Stimulated activated naive CD4-positive, alpha-beta T cell treated with Interleukin-2 at 50 U/mL for 16 hours (primary cell): ENCODE results near the gene CD52.
"Not testable (repeated sequence)": the region's sequence is repeated elsewhere in the genome, so short reads cannot be mapped to it uniquely, and the experiment has no call there.

ENCODE experiments used
- DNase-seq: peaks from one replicate; lab custom pipeline; 2025; lab: John Stamatoyannopoulos, UW

CD52 gene

DNA sequence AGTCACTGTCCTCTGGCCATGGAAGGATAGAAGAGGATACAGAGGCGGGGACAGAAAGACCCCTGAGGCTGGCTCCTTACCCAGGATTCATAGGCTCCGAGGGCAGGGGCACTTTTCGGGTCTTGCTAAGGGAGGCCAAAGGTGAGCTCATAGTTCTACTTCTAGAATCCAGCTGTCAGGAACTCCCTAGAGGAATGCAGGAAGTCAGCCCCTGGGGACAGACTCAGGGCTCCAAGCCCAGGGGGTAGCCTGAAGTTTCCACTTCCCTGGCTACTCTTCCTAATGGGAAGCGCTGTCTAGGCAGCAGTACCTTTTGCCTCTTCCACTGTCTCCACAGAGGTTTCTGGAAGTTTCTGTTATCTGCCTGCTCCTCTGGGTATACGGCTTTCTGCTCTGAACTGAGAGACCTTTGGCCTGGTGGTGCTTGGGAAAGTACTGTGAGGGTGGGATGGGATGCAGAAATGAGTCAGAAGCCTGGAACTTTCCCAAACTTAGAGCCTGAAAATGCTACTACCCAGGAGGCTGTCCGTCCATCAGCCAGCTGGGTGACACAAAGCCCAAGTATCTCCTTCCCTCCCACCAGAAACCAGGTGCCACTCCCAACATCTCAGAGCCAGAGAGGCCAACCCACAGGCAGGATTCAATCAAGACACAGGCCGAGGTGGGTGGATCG lies 14.9 kb upstream of the CD52 start:
- no peak for DNase-seq

- DNase-seq, result no peak
These were observed 12.0 kb upstream of the CD52 start for GRCh38 chr1:26305667-26306289.

DNA sequence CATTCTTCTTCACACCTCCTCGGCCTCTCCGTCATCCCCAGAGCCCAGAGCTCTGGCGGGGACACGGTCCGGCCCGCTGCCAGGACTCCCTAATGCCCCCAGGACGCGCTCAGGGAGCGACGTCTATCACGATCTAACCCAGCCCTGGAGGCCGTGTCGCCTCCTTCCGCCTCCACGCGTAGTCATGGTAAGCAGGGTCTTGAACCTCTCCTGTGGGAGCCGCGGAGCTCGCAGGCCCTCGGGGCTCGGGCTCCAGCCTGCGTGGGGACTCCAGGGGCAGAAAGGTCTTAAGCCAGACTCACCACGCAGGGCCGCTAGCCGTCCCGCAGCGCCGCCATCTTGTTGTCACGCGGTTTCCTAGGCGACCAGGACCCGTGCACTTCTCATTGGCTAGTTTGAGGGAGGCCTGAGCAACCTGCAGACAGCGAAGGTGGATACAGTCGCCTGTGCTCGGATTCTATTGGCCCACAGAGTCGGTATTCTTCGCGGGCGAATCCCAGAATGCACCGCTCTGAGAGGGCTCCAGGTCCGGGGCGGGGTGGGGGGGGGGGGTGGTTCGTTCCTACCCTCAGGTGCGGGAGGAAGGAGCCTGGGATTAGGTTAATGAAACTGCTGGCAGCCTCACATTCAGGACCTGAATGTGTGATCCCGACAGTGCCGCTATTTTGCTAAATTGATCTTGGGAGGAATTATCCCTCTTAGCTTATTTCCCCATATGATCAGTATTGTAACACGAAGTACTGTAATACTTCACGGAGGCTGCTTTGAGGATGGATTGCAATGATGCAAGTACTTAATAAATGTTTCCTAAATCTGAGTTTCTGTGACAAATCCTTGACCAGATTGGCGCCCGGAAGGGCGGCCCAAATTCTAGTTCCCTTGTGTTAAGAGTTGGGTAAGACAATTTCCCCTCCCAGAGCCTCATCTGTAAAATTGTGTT lies 11.2 kb upstream of the CD52 start, which contains the start of gene UBXN11:
TSS of gene UBXN11 (minus strand) at position 347 of the 940 bp plus-strand sequence. CDS start 3,753 bp downstream, outside the sequence.
- peak; percentile 93 for DNase-seq

GRCh38 chr1:26307363-26307781 lies 10.4 kb upstream of the CD52 start:
- no peak for DNase-seq

DNA sequence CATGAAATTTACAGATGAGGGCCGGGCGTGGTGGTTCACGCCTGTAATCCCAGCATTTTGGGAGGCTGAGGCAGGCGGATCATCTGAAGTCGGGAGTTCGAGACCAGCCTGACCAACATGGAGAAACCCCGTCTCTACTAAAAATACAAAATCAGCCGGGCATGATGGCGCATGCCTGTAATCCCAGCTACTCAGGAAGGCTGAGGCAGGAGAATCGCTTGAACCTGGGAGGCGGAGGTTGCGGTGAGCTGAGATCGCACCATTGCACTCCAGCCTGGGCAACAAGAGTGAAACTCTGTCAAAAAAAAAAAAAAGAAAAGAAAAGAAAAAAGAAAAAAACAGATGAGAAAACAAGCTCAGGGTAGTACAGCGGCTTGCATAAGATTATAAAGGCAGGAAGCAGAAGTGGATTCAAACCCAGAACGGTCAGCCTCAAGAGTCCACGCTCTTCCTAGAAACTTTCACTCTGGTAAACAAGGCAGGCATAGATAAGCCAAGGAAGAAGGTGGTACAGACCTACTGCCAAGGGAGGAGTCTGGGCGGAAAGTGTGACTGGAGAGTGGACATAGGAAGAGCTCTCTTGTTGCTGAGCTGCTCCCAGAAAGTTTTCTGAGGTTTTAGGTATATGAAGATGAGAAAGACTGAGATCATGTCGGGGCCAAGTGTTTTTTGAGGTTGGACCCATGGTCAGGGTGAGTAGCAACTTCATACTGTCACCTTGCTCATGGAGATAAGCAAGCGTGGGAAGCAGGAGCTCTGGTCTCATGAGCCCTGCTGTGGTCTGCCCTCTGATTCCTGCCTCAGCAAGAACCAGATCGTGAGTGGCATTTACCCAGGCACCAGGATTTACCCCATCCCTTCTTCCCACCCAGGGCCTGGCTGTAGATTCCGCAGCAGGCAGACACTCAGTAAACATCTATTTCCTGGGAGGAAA lies 9.5 kb upstream of the CD52 start:
- DNase-seq, result not testable (repeated sequence)

GRCh38 chr1:26314501-26314900 lies 3.3 kb upstream of the CD52 start:
- DNase-seq, result no peak

GRCh38 chr1:26315874-26316850 lies 1.6 kb upstream of the CD52 start:
- DNase-seq, result no peak

DNA sequence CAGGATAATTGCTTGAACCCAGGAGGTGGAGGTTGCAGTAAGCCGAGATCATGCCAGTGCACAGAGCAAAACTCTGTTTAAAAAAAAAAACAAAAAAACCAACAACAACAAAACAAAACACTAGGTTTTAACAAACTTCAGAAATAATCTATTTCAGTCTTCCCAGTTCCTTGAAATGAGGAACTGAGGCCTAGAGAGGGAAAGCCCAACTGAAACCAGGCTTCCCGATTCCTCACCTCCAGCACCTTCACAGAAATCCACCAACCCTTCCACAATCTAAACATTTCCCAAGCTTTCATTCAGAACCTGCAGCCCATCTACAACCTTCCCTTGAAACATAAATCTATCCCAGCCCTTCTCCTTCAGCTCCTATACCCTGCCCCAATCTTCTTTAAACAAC lies 612 bp upstream of the CD52 start:
- DNase-seq, result no peak

DNA sequence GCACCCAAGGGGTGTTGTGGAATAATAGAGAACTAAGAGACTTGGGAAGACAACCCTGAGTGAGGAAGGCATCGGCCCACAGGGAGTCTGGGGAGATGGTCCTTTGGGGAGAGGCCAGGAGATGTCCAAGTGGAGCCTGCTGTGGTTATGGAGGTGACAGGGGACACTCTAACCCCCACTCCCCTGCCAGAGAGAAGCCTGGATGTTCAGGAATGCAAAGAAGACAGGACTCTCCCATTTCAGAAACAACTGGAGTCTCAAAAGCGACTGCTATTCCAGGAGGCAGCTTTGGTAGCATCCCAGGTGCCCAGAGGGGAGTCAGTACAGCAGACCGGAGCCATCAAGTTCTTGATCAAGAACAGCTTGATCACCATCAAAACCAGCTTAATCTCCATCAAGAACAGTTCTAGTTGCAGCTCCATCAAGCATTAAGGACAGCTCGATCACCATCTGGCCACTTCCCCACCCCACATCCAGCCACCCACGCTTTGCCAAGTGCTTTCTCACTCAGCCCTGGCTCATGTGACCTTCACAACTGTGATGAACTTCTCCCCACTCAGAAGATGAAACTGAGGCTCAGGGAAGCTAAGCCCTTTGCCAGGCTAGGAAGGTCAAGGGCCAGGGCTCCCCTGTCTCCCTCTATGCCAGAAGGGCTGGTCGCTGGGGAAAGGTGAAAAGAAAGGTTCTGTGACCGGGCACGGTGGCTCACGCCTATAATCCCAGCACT lies 743 bp downstream of the CD52 start:
- peak; percentile 40 for DNase-seq

GRCh38 chr1:26320896-26321295 lies 3.1 kb downstream of the CD52 start:
- DNase-seq, result no peak

DNA sequence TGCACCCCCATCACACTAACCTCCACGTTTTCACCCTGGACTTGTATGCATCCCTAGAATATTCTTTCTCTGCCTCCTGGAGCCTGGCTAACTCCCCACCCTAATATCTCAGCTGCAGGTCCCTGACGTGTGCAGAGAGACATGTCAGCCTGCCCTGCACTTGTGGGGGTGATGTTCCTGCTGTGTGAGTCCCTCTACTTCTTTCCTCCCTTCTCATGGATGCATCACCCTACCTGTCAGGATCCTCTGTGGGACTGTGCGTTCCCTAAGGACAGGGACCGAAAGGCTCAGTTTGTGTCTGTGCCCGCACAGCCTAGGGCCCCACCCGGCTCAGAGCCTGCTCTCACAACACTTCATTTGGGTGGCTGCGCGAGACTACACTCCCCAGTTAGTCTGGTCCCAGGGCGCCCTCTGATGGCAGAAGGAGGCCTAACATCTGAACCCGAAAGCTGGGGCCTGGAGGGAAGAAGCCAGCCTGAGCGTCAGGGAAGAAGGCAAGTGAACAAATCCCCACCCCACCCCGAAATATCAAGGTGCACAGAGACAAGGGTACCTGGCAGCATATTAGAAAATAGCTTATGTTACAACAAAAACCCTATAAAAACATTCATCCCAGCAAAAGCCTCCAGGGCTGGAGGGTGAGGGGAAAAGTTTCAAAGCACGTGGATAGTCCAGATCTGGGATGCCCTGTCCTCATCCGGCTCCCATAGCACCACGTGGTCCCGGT lies 3.7 kb downstream of the CD52 start:
- DNase-seq, result peak; percentile 88

DNA sequence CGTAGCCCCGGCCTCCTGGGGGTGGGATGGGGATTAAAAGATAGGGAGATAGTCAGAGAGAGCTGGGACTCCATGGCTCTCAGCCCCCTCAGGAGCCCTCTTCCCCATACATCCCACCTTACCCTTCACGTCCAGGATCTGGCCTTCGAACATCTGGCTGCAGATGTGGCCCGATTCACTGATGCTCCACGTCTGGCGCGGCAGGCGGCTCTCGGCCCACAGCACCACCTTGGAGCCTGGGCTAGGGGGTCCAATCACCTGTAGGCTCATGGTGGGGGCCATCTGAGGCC lies 4.2 kb downstream of the CD52 start:
- no peak for DNase-seq

DNA sequence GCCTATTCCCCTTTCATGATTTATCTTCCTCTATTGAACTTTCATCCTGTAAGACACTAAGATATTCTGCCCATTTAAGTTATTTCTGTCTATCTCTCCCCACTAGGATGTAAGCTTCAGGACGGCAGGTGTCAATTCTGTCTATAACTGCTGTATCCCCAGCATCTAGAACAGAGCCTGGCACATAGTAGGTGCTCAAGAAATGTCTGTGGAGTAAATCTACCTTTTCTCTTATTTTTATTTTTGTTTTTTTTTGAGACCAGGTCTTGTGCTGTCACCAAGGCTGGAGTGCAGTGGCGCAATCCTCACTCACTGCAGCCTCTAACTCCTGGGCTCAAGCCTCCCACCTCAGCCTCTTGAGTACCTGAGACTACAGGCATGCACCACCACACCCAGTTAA lies 5.6 kb downstream of the CD52 start:
- no peak for DNase-seq

- DNase-seq, result no peak
These were observed 6.8 kb downstream of the CD52 start for GRCh38 chr1:26324550-26324949.

GRCh38 chr1:26327956-26328362 lies 10.2 kb downstream of the CD52 start:
- DNase-seq, result no peak

- DNase-seq, result no peak
These were observed 10.8 kb downstream of the CD52 start for GRCh38 chr1:26328597-26328996.

- not testable (repeated sequence) for DNase-seq
These were observed 11.6 kb downstream of the CD52 start for GRCh38 chr1:26329380-26329779.

DNA sequence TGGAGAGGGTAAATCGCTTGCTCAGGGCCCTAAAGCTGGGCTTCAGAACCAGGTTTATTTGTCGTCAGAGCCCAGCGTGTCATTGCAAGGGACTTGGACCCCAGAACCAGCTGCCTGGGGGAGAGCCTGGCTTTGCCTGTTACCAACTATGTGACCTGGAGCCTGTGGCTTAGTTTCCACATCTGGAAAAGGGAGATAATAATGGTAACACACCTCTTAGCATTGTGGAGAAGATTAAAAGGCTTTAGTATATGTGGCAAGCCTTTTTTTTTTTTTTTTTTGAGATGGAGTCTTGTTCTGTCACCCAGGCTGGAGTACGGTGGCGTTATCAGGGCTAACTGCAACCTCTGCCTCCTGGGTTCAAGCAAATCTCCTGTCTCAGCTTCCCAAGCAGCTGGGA lies 12.5 kb downstream of the CD52 start:
- DNase-seq, result no peak

- DNase-seq, result not testable (repeated sequence)
These were observed 15.6 kb downstream of the CD52 start for GRCh38 chr1:26333312-26333711.
